ENCODE measurements around the gene ZNF366.

ZNF366 gene

DNA sequence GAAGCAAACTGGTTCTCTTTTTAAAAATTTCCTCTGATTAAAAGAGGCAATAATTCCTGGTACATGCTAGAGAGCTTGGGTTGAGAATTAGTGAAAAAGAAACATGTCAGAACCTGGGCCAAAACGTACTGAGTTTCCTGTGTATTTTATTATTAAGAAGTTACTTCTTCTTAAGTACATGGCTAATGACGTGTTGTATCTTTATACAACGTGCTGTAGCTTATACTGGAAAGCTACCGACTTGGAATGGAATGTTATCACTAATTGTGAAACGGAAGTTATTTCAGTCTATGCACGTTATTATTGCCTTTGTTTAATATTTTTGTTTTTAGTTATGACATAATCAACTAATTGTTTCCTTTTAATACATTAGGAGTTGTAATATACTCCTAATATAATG is 43.1 kb downstream of the ZNF366 start:
- TF ChIP-seq, protein P1, sequence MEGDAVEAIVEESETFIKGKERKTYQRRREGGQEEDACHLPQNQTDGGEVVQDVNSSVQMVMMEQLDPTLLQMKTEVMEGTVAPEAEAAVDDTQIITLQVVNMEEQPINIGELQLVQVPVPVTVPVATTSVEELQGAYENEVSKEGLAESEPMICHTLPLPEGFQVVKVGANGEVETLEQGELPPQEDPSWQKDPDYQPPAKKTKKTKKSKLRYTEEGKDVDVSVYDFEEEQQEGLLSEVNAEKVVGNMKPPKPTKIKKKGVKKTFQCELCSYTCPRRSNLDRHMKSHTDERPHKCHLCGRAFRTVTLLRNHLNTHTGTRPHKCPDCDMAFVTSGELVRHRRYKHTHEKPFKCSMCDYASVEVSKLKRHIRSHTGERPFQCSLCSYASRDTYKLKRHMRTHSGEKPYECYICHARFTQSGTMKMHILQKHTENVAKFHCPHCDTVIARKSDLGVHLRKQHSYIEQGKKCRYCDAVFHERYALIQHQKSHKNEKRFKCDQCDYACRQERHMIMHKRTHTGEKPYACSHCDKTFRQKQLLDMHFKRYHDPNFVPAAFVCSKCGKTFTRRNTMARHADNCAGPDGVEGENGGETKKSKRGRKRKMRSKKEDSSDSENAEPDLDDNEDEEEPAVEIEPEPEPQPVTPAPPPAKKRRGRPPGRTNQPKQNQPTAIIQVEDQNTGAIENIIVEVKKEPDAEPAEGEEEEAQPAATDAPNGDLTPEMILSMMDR (conservative IDR thresholded peaks at IDR 0.05; ENCODE audit: low read depth, low read length), result no peak

DNA sequence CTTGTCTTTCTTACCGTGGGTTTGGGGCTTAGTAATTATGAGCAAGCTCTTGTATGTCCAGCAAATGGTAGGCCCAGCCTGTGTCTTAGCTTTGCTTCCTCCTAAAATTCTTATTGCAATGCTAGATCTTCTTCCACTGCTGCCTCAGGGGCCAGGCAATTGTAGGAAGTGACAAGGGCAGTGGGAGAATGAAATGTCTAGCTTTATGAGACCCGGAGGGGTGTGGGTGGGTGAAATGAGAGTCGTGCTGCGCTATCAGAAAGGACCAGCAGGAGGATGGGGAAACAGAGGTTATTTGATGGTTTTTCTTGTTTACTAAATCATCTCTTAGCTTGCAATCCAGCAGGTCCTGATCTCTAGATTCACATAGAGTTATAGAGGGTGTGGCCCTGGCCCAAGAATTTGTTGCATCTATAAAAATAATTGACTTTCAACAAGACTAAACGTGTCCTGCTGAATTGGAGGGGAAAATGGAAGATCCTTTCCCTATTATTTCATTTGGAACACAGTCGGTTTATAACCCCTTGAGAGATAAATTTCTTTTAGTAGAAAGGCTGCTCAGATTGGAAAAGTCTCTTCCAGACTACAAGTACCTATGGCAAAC is 43.7 kb downstream of the ZNF366 start:
- Histone ChIP-seq H4K20me1 (ENCODE audit: insufficient read depth) (no peaks in the 10 kb centered on the region), H3K4me1 (ENCODE audit: low read depth, poor library complexity, severe bottlenecking) (peaks cover 6% of the 10 kb centered on the region), H3K79me2 (ENCODE audit: insufficient read depth, low read depth) (no peaks in the 10 kb centered on the region), H3K4me2 (no peak overlapping the region), H3K4me3 (IDR thresholded peaks at IDR 0.05; ENCODE audit: insufficient read depth, low read depth, low read length) (no peak overlapping the region), H3K9ac (no peak overlapping the region), H3K27me3 (ENCODE audit: insufficient read depth, low read depth) (no peaks in the 10 kb centered on the region), H3K36me3 (ENCODE audit: insufficient read depth) (no peaks in the 10 kb centered on the region), H2AFZ (ENCODE audit: low read depth) (no peak overlapping the region), H3K27ac (no peak overlapping the region)
- TF ChIP-seq, protein P1 (conservative IDR thresholded peaks at IDR 0.05; ENCODE audit: low read depth, low read length), result no peak

More for the DNA sequence above, 43.1 kb downstream of the ZNF366 start:
- Histone ChIP-seq H3K4me1 (ENCODE audit: low read depth, poor library complexity, severe bottlenecking) (peaks cover 1% of the 10 kb centered on the region), H3K4me3 (IDR thresholded peaks at IDR 0.05; ENCODE audit: insufficient read depth, low read depth, low read length) (no peak overlapping the region), H3K79me2 (ENCODE audit: insufficient read depth, low read depth) (no peaks in the 10 kb centered on the region), H3K27ac (no peak overlapping the region), H3K36me3 (ENCODE audit: insufficient read depth) (no peaks in the 10 kb centered on the region), H4K20me1 (ENCODE audit: insufficient read depth) (no peaks in the 10 kb centered on the region), H2AFZ (ENCODE audit: low read depth) (no peak overlapping the region), H3K27me3 (ENCODE audit: insufficient read depth, low read depth) (no peaks in the 10 kb centered on the region), H3K9ac (no peak overlapping the region), H3K4me2 (no peak overlapping the region)

DNA sequence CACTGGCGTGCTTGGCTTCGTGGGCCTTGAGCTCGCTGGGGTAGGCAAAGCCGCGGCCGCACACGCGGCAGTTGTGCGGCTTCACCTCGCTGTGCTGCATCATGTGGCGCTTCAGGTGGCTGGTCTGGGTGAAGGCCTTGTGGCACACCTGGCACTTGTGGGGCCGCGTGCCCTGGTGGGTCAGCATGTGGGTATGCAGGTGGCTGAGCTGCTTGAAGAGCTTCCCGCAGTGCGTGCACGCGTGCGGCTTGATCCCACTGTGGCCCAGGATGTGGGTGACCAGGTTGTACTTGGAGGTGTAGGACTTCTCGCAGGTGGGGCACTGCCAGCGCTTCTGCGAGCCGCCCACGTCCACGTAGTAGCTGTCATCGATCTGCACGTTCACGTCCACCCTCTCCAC is 46.8 kb downstream of the ZNF366 start:
- H3K79me2 ChIP-seq (ENCODE audit: insufficient read depth, low read depth), result no peaks in the 10 kb centered on the region
- H3K27me3 ChIP-seq (ENCODE audit: insufficient read depth, low read depth), result no peaks in the 10 kb centered on the region
- no peak overlapping the region for H2AFZ ChIP-seq (ENCODE audit: low read depth)
- TF ChIP-seq, protein P1 (conservative IDR thresholded peaks at IDR 0.05; ENCODE audit: low read depth, low read length), result no peak
- peaks cover 6% of the 10 kb centered on the region for H3K4me1 ChIP-seq (ENCODE audit: low read depth, poor library complexity, severe bottlenecking)
- no peak overlapping the region for H3K4me2 ChIP-seq
- no peak overlapping the region for H3K4me3 ChIP-seq (IDR thresholded peaks at IDR 0.05; ENCODE audit: insufficient read depth, low read depth, low read length)
- H3K36me3 ChIP-seq (ENCODE audit: insufficient read depth), result no peaks in the 10 kb centered on the region
- no peaks in the 10 kb centered on the region for H4K20me1 ChIP-seq (ENCODE audit: insufficient read depth)
- no peak overlapping the region for H3K27ac ChIP-seq
- H3K9ac ChIP-seq, result no peak overlapping the region

DNA sequence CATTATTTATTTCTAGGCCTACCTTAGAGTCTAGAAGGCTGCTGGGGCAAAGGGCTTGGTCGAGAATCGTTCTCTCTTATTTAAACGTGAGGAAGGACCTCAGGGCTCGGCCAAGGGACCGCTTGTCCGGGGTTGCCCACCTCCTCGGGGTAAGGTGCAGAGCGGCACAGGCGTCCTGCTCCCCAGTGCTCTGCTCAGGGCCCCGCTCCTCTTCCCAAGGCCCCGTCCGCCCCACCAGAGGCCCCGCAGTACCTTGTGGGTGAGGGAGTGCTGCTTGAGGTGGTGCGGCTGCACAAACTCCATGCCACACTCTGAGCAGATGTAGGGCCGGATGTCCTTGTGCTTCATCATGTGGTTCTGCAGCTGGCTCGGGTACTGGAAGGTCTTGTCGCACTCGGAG is 47.3 kb downstream of the ZNF366 start:
- Histone ChIP-seq H3K36me3 (ENCODE audit: insufficient read depth) (no peaks in the 10 kb centered on the region), H3K79me2 (ENCODE audit: insufficient read depth, low read depth) (no peaks in the 10 kb centered on the region), H3K9ac (no peak overlapping the region), H3K4me1 (ENCODE audit: low read depth, poor library complexity, severe bottlenecking) (peaks cover 6% of the 10 kb centered on the region), H3K27ac (no peak overlapping the region), H2AFZ (ENCODE audit: low read depth) (no peak overlapping the region), H4K20me1 (ENCODE audit: insufficient read depth) (no peaks in the 10 kb centered on the region), H3K4me2 (no peak overlapping the region), H3K4me3 (IDR thresholded peaks at IDR 0.05; ENCODE audit: insufficient read depth, low read depth, low read length) (no peak overlapping the region), H3K27me3 (ENCODE audit: insufficient read depth, low read depth) (no peaks in the 10 kb centered on the region)
- TF ChIP-seq, protein P1 (conservative IDR thresholded peaks at IDR 0.05; ENCODE audit: low read depth, low read length), result no peak
